NT2/D1 (cell line): Measurements from ENCODE around the gene LIN37.

Experiments
- SUZ12 ChIP-seq: IDR thresholded peaks from 2 replicates; pipeline ENCODE4 v1.6.1; 2011; ENCODE audit not compliant: insufficient read length, insufficient read depth; ENCODE audit errors: extremely low read depth
- ZNF274 ChIP-seq: IDR thresholded peaks from 2 replicates; pipeline ENCODE4 v1.6.1; 2011; ENCODE audit warnings: mild to moderate bottlenecking, low read depth, low read length

DNA sequence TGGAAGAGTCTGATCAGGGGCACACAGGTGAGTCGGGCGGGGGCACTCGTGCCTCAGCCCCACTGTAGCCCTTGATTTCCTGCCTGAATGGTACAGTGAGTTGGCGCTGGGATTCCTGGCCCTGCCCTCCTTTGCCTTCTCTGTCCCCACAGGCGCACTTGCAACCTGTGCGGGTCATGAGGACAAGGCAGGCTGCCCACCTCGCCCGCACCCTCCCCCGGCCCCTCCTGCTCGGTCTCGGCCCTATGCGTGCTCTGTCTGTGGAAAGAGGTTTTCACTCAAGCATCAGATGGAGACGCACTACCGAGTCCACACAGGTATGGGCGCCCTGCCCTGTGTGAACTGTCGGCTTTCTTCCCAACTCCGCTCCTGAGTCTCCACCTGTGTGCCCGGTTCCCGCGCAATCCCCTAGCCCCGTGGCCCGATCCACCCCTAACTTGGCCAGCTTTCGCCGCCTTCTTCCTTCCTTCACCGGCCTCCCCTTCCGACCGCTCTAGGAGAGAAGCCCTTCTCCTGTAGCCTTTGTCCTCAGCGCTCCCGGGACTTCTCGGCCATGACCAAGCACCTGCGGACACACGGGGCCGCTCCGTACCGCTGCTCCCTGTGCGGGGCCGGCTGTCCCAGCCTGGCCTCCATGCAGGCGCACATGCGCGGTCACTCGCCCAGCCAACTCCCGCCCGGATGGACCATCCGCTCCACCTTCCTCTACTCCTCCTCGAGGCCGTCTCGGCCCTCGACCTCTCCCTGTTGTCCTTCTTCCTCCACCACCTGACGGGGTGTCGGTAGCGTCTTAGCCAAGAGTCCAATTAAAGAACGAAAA is 32.2 kb upstream of the LIN37 start:
- TF ChIP-seq ZNF274 = no peak
- no peak for TF ChIP-seq SUZ12
